OCI-LY1 (cell line): Measurements from ENCODE around the gene SDK1.
A peak's percentile ranks its signal among the peaks of the same experiment; 100 is the strongest.

Experiments
- H2AFZ ChIP-seq: fragments of 200-600 bp; sonication (generic), shearing (Covaris generic); 2 replicates; pipeline ENCODE4 v1.6.0; 2014; ENCODE audit warnings: antibody characterized with exemption, mild to moderate bottlenecking, low read length
- H3F3A ChIP-seq: fragments of 200-600 bp; sonication (generic), shearing (Covaris generic); 2 replicates; pipeline ENCODE4 v1.6.0; 2014; ENCODE audit warnings: mild to moderate bottlenecking, antibody characterized with exemption, low read length, moderate library complexity; ENCODE audit not compliant: insufficient read depth
- H3K27ac ChIP-seq: fragments of 200-600 bp; sonication (generic); 2 replicates; pipeline ENCODE4 v1.5.1; 2014; ENCODE audit warnings: low read length, mixed run types, mild to moderate bottlenecking, low read depth; ENCODE audit not compliant: poor library complexity, severe bottlenecking
- H3K27me3 ChIP-seq: fragments of 200-600 bp; sonication (generic); 2 replicates; pipeline ENCODE4 v1.6.0; 2014; ENCODE audit warnings: antibody characterized with exemption, mild to moderate bottlenecking, low read length, moderate library complexity; ENCODE audit not compliant: insufficient read depth
- H3K36me3 ChIP-seq: fragments of 200-600 bp; sonication (generic); 2 replicates; pipeline ENCODE4 v1.6.1; 2014; ENCODE audit warnings: mild to moderate bottlenecking, antibody characterized with exemption, low read length, moderate library complexity, mixed read lengths; ENCODE audit not compliant: insufficient read depth
- H3K4me1 ChIP-seq: fragments of 200-600 bp; sonication (generic); 2 replicates; pipeline ENCODE4 v1.5.1; 2014; ENCODE audit warnings: mild to moderate bottlenecking, low read length, moderate library complexity; ENCODE audit not compliant: insufficient read depth, severe bottlenecking
- H3K4me2 ChIP-seq: fragments of 200-600 bp; sonication (generic), shearing (Covaris generic); 2 replicates; pipeline ENCODE4 v1.6.1; 2014; ENCODE audit warnings: low read length
- H3K4me3 ChIP-seq: fragments of 200-600 bp; sonication (generic); 2 replicates; pipeline ENCODE4 v1.5.1; 2014; ENCODE audit warnings: low read length, low read depth, mild to moderate bottlenecking, mixed read lengths; ENCODE audit not compliant: poor library complexity, severe bottlenecking
- H3K79me2 ChIP-seq: fragments of 200-600 bp; shearing (Covaris generic); 2 replicates; pipeline ENCODE4 v1.6.1; 2016; ENCODE audit warnings: mixed run types, low read length, mixed read lengths; ENCODE audit not compliant: insufficient read depth
- H3K9ac ChIP-seq: fragments of 200-600 bp; sonication (generic), shearing (Covaris generic); 2 replicates; pipeline ENCODE4 v1.6.1; 2014; ENCODE audit warnings: mild to moderate bottlenecking, low read length, mixed read lengths
- H3K9me2 ChIP-seq: fragments of 200-600 bp; sonication (generic), shearing (Covaris generic); 2 replicates; pipeline ENCODE4 v1.6.1; 2014; ENCODE audit warnings: low read depth, mild to moderate bottlenecking, low read length, mixed read lengths
- H3K9me3 ChIP-seq: fragments of 200-600 bp; shearing (Covaris generic); 2 replicates; pipeline ENCODE4 v1.6.1; 2014; ENCODE audit warnings: low read length, mixed read lengths
- H4K20me1 ChIP-seq: fragments of 200-600 bp; sonication (generic), shearing (Covaris generic); 2 replicates; pipeline ENCODE4 v1.6.0; 2016; ENCODE audit warnings: mild to moderate bottlenecking, low read length; ENCODE audit not compliant: insufficient read depth
- EZH2 ChIP-seq: fragments of 200-600 bp; sonication (generic), shearing (Covaris generic); IDR thresholded peaks from 2 replicates; pipeline ENCODE4 v1.8.0; 2017; ENCODE audit warnings: borderline replicate concordance, mixed run types, mild to moderate bottlenecking, antibody characterized with exemption, low read length, moderate library complexity, mixed read lengths
- TF ChIP-seq, protein P1 (sequence below): fragments of 200-600 bp; sonication (generic), shearing (Covaris generic); IDR thresholded peaks from 2 replicates; pipeline ENCODE4 v1.5.1; 2017; ENCODE audit warnings: mild to moderate bottlenecking, antibody characterized with exemption, low read length, moderate library complexity, mixed read lengths

SDK1 gene

DNA sequence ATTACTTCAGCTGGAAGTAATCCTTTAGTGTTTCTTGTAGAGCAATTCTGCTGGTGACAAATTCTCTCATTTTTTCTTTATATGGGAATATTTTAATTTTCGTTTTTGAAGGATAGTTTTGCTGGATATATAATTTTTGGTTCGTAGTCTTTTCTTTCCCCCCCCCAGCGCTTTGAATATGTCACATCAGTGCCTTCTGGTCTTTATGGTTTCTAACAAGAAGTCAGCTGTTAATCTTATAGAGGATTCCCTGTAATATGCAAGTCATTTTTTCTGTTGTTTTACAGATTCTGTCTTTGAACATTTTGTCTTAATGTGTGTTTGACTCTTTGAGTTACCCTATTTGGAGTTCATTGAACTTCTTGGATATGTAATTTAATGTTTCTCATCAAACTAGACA, 96.3 kb downstream of the SDK1 start:
- Histone ChIP-seq H3K27ac (no peak overlapping the region), H3K36me3 (no peaks in the 10 kb centered on the region), H3K4me2 (no peak overlapping the region), H3F3A (peaks cover 3% of the 10 kb centered on the region), H2AFZ (no peak overlapping the region), H3K9me3 (peaks cover 15% of the 10 kb centered on the region), H3K9me2 (no peaks in the 10 kb centered on the region), H3K27me3 (no peaks in the 10 kb centered on the region), H3K79me2 (peaks cover 60% of the 10 kb centered on the region), H3K9ac (no peak overlapping the region), H3K4me1 (peaks cover 23% of the 10 kb centered on the region), H3K4me3 (no peak overlapping the region), H4K20me1 (no peaks in the 10 kb centered on the region)
- TF ChIP-seq EZH2 = no peak
- TF ChIP-seq, protein P1, sequence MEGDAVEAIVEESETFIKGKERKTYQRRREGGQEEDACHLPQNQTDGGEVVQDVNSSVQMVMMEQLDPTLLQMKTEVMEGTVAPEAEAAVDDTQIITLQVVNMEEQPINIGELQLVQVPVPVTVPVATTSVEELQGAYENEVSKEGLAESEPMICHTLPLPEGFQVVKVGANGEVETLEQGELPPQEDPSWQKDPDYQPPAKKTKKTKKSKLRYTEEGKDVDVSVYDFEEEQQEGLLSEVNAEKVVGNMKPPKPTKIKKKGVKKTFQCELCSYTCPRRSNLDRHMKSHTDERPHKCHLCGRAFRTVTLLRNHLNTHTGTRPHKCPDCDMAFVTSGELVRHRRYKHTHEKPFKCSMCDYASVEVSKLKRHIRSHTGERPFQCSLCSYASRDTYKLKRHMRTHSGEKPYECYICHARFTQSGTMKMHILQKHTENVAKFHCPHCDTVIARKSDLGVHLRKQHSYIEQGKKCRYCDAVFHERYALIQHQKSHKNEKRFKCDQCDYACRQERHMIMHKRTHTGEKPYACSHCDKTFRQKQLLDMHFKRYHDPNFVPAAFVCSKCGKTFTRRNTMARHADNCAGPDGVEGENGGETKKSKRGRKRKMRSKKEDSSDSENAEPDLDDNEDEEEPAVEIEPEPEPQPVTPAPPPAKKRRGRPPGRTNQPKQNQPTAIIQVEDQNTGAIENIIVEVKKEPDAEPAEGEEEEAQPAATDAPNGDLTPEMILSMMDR = no peak

DNA sequence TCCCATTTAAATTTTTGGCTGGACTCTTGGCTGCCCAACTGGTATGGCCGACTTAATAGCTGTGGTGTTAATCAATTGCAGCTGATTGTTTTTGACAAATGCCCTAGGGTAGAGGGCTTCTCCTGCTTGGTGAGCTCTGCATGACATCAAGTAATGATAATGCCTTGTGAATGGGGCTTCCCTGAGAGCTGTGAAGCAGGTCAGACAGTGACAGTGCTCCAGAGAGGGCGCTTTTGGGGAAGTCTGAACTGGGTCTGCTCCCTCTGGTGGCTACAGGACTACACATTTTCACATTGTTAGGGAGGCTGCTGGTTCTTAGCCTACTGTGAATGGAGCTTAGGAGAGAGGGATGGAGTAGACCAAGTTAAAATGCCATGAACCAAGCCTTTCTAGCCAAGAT, 98.8 kb downstream of the SDK1 start:
- Histone ChIP-seq H3K27ac (no peak overlapping the region), H2AFZ (no peak overlapping the region), H3K79me2 (peaks cover 72% of the 10 kb centered on the region), H3K4me1 (peaks cover 47% of the 10 kb centered on the region), H4K20me1 (no peaks in the 10 kb centered on the region), H3F3A (peaks cover 3% of the 10 kb centered on the region), H3K9ac (no peak overlapping the region), H3K9me3 (peaks cover 15% of the 10 kb centered on the region), H3K27me3 (no peaks in the 10 kb centered on the region), H3K4me2 (no peak overlapping the region), H3K9me2 (no peaks in the 10 kb centered on the region), H3K36me3 (no peaks in the 10 kb centered on the region), H3K4me3 (no peak overlapping the region)
- TF ChIP-seq, protein P1 = peak; percentile 82
- TF ChIP-seq EZH2 = no peak

DNA sequence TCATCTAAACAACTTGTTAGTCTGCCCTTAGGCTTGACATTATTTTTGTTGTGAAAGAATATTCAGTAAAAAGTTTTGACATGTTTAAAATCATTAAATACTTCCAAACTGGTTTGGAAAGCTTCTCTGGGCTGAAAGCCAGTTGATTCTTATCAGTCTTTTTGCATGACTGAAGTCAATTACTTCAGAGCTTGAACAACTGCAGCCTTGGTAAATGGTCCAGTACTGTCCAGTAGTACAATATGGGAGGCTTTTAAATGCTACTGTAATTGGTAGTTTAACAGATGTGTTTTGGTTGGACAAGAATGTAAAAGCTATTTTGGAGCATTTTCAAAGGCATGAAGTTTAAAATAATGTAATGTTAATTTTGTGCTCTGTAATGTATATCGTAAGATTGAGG, 103.4 kb downstream of the SDK1 start:
- H3F3A ChIP-seq = no peaks in the 10 kb centered on the region
- H4K20me1 ChIP-seq = no peaks in the 10 kb centered on the region
- no peaks in the 10 kb centered on the region for H3K27me3 ChIP-seq
- H3K27ac ChIP-seq = peak overlapping the region; percentile 95
- peak overlapping the region; percentile 72 for H3K4me2 ChIP-seq
- H3K79me2 ChIP-seq = peaks cover 59% of the 10 kb centered on the region
- no peaks in the 10 kb centered on the region for H3K36me3 ChIP-seq
- H3K4me3 ChIP-seq = peak overlapping the region; percentile 62
- H3K9me3 ChIP-seq = no peaks in the 10 kb centered on the region
- TF ChIP-seq, protein P1 = no peak
- TF ChIP-seq EZH2 = no peak
- no peaks in the 10 kb centered on the region for H3K9me2 ChIP-seq
- peak overlapping the region; percentile 57 for H3K9ac ChIP-seq
- H3K4me1 ChIP-seq = peaks cover 93% of the 10 kb centered on the region
- no peak overlapping the region for H2AFZ ChIP-seq
